ENCODE data around the gene SRMS. TPM values are rescaled to one million over a fixed set of nuclear protein-coding genes. Genes with fewer than 3 reads are reported as not detected.
"Not testable (repeated sequence)": the region's sequence is repeated elsewhere in the genome, so short reads cannot be mapped to it uniquely, and the experiment has no call there.

Gene SRMS
- total and polyA plus RNA-seq, 2 donors: 0.48 TPM; not detected in 1

DNA sequence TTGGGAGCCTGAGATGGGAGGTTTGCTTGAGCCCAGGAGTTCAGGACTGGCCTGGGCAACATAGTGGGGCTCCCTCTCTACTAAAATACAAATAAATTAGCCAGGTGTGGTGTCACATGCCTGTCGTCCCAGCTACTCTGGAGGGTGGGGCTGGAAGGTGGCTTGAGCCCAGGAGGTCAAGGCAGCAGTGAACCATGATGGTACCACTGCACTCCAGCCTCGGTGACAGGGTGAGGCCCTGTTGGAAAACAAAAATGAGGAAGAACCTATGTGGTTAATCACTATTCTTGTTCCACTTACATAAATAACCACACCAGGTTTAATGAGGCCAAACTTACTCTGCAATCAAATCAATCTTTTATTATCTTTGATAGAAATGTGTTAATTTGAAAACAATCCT lies 21.6 kb downstream of the SRMS start:
- Histone ChIP-seq H3K27ac (ENCODE audit: low read depth) (no peak overlapping the region), H3K4me3 (ENCODE audit: low read depth, low read length) (no peak overlapping the region), H3K4me1 (ENCODE audit: insufficient read depth) (peaks cover 1% of the 10 kb centered on the region), H3K36me3 (ENCODE audit: insufficient read depth) (no peaks in the 10 kb centered on the region)
- DNase-seq (ENCODE audit: extremely low spot score): no peak
- 15% methylated on average over 2 of the region's 2 CpGs for WGBS

DNA sequence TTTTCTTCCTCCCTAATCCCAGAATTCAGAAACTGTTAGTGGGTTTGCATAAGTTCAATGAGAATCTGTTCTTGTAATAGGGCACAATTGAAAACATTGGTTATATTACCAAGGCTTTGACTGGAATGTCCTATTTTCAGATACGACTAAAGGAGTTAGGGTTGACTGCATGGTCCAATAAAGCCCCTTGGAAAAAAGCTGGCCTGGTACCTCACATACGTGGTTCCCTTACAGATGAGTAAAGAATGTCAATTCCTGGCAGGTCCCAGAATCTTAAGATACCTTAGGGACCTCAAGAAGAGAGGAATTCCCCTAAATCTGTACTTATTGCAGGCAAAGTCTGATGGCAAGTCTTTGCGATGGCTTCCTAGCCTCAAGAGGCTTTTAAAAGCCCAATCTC lies 22.4 kb downstream of the SRMS start:
- WGBS: 50% methylated on average over 3 of the region's 3 CpGs
- H3K4me1 ChIP-seq (ENCODE audit: insufficient read depth): peaks cover 1% of the 10 kb centered on the region
- H3K27ac ChIP-seq (ENCODE audit: low read depth): no peak overlapping the region
- no peak for DNase-seq (ENCODE audit: extremely low spot score)
- no peaks in the 10 kb centered on the region for H3K36me3 ChIP-seq (ENCODE audit: insufficient read depth)
- no peak overlapping the region for H3K4me3 ChIP-seq (ENCODE audit: low read depth, low read length)

DNA sequence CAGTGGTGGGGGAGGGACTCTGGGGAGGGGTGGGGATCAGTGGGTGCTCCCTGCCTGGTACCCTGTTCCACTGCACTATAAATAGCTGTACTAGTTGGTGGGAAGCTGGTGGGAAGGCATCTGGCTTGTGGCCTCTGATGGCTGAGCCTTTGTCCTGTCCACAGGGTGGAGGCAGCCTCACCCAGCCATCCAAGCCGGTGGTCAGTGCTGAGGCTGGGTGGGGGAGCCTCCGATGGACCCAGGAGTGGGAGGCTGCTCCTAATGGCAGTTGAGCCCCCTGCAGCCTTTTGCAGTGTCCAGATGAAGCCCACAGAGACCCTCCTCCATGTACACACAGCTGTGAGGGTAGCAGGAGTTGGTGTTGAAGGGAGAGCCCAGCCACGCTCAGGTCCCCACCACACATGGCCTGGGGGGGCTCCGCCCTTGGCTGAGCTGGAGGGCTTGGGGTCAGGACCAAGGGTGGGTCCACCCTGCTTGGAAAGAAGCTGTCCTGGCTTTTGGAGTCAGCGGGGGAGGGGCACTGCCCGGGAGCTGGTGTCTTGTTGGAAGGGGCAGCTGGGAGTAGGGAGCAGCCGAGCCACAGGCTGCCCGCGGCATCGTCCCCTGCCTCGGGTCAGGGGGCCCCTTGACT lies 24.5 kb downstream of the SRMS start:
- no peaks in the 10 kb centered on the region for H3K36me3 ChIP-seq (ENCODE audit: insufficient read depth)
- peaks cover 1% of the 10 kb centered on the region for H3K4me1 ChIP-seq (ENCODE audit: insufficient read depth)
- H3K4me3 ChIP-seq (ENCODE audit: low read depth, low read length): no peak overlapping the region
- 93% methylated on average over 11 of the region's 11 CpGs for WGBS
- H3K27ac ChIP-seq (ENCODE audit: low read depth): no peak overlapping the region
- DNase-seq (ENCODE audit: extremely low spot score): no peak

DNA sequence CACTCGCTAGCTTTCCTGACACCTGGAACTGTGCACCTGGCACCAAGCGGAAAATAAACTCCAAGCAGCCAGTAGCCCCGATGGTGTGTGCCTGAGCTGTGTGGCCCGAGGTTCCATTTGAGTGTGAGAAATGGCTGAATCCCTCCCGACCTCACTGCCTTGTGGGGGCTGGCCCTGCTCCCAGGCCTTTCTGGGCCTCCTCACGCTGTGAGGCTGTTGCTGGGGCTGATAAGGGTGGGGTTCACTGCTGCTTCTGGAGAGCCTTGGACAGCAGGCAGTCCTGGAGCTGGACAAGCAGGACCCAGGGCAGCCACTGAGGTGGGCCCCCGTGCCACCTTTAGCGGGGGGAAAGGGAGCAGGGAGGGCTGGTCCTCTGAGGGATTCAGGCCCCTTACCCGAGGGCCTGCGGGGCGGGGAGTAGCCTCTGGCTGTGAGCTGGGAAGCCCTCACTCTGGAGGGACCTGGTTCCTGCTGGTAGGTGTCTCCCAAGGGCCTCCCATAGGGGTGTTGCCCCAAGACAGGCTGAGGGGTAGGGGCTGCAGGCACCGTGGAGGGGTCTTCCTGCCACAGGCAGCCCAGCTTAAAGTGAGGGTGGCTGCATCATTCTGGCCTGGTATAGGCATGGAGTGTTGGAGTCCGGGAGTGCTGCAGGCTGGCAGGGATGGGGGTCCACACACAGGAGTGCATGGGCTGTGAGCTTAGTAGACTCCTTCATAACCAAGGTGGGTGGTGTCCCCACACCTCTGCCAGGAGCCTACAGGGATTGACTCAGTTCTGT lies 25.3 kb downstream of the SRMS start:
- H3K4me1 ChIP-seq (ENCODE audit: insufficient read depth): peaks cover 1% of the 10 kb centered on the region
- DNase-seq (ENCODE audit: extremely low spot score): no peak
- 59% methylated on average over 13 of the region's 13 CpGs for WGBS
- peak overlapping the region; percentile 90 for H3K4me3 ChIP-seq (ENCODE audit: low read depth, low read length)
- H3K36me3 ChIP-seq (ENCODE audit: insufficient read depth): no peaks in the 10 kb centered on the region
- H3K27ac ChIP-seq (ENCODE audit: low read depth): no peak overlapping the region

DNA sequence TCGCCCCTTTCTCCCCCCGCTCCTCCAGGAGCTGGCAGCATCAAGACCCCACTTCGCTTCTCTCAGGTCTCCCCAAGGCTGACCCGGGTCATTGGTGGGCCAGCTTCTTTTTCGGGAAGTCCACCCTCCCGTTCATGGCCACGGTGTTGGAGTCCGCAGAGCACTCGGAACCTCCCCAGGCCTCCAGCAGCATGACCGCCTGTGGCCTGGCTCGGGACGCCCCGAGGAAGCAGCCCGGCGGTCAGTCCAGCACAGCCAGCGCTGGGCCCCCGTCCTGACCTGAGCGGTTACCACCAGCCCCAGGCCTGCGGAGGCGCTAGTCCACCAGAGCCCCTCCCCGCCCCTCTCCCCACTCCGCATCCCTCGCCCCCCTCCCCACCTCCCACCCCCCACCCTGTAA lies 25.9 kb downstream of the SRMS start:
- 20% methylated on average over 23 of the region's 23 CpGs for WGBS
- no peak for DNase-seq (ENCODE audit: extremely low spot score)
- peak overlapping the region; percentile 35 for H3K27ac ChIP-seq (ENCODE audit: low read depth)
- H3K4me3 ChIP-seq (ENCODE audit: low read depth, low read length): peak overlapping the region; percentile 90
- H3K4me1 ChIP-seq (ENCODE audit: insufficient read depth): peaks cover 1% of the 10 kb centered on the region
- H3K36me3 ChIP-seq (ENCODE audit: insufficient read depth): no peaks in the 10 kb centered on the region

GRCh38 chr20:63520934-63521601 lies 26.5 kb downstream of the SRMS start:
- DNase-seq (ENCODE audit: extremely low spot score): no peak
- WGBS: under 1% methylated on average over 68 of the region's 68 CpGs
- Histone ChIP-seq H3K36me3 (ENCODE audit: insufficient read depth) (no peaks in the 10 kb centered on the region), H3K4me1 (ENCODE audit: insufficient read depth) (peaks cover 1% of the 10 kb centered on the region), H3K4me3 (ENCODE audit: low read depth, low read length) (peak overlapping the region; percentile 90), H3K27ac (ENCODE audit: low read depth) (peak overlapping the region; percentile 96)

GRCh38 chr20:63520504-63520933 lies 27.0 kb downstream of the SRMS start, which contains the start of gene PPDPF:
Gene PPDPF (plus strand): TSS chr20:63520765. CDS start chr20:63521309, 544 bp downstream.
- under 1% methylated on average over 64 of the region's 64 CpGs for WGBS
- Histone ChIP-seq H3K27ac (ENCODE audit: low read depth) (peak within 1 kb of the TSS; percentile 96), H3K4me3 (ENCODE audit: low read depth, low read length) (peak within 1 kb of the TSS; percentile 90), H3K36me3 (ENCODE audit: insufficient read depth) (no peaks in the 10 kb centered on the region), H3K4me1 (ENCODE audit: insufficient read depth) (peaks cover 1% of the 10 kb centered on the region)
- peak; percentile 72 for DNase-seq (ENCODE audit: extremely low spot score)

DNA sequence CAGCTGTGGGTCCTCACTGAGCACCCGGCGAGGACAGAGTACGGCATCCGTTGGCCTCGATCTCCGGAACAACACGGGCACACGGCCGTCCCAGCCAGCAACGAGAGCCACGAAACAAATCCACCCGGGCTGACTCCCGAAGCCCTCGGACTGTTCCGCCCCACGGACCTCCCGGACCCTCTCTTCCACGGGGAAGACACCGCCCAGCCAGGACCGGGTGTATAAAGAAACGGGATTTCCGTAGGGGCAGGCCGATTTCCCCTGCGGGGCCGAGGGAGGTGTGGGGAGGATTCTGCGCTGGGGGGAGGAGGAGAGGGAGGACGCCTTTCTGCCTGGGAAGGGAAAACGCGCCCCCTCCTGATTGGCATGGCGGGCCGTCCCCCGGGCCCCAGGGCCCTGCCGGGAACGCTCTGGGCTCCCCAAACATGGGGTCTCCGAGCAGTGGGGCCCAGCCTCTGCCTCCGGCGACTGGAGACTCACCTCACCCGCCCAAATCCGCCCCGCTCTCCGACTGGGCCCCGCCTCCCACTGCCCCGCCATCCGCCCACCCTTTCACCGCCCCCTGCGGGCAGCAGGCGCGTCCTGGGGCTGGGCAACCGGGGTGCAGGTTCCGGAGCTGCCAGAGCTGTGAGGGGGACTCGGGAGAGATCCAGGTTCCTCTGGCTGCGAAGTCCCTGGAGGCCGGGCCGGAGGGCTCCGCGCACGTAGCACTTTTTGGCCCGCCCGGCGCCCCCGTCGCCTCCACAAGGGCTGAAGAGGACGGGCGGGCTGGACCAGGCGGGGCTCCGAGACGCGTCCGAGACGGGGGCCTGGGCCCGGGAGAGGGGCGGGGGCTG lies 27.7 kb downstream of the SRMS start:
- peaks cover 1% of the 10 kb centered on the region for H3K4me1 ChIP-seq (ENCODE audit: insufficient read depth)
- no peaks in the 10 kb centered on the region for H3K36me3 ChIP-seq (ENCODE audit: insufficient read depth)
- H3K27ac ChIP-seq (ENCODE audit: low read depth): peak overlapping the region; percentile 84
- under 1% methylated on average over 72 of the region's 72 CpGs for WGBS
- peak overlapping the region; percentile 90 for H3K4me3 ChIP-seq (ENCODE audit: low read depth, low read length)
- no peak for DNase-seq (ENCODE audit: extremely low spot score)

GRCh38 chr20:63518946-63519667 lies 28.4 kb downstream of the SRMS start:
- 74% methylated on average over 32 of the region's 32 CpGs for WGBS
- peak overlapping the region; percentile 90 for H3K4me3 ChIP-seq (ENCODE audit: low read depth, low read length)

DNA sequence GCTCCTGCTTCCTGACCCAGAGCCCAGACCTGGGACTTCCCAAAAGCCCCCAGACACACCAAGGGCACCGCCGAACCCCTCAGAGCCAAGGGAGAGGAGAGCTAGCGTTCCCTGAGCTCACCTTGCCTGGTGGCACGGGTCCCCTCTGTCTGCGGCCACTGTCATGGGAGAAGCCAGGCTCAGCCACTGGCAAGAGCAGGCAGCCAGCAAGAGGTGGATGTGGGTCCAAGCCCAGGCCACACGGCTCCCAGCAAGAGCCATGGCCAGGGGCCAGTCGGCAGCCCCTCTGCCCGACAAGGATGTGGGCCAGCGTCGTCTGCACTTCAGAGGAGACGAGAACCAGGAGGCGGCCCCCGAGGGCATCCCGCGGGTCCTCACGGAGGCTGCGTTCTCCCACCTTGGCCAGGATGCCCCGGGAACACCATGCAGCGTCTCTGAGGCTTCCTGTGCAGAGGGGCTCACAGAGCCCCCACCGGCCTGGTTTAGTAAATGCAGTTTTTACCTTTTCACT lies 29.1 kb downstream of the SRMS start:
- 83% methylated on average over 20 of the region's 20 CpGs for WGBS
- Histone ChIP-seq H3K4me1 (ENCODE audit: insufficient read depth) (peaks cover 1% of the 10 kb centered on the region), H3K36me3 (ENCODE audit: insufficient read depth) (no peaks in the 10 kb centered on the region), H3K4me3 (ENCODE audit: low read depth, low read length) (no peak overlapping the region), H3K27ac (ENCODE audit: low read depth) (no peak overlapping the region)
- DNase-seq (ENCODE audit: extremely low spot score): no peak

More at GRCh38 chr20:63518946-63519667, 28.4 kb downstream of the SRMS start:
- no peak for DNase-seq (ENCODE audit: extremely low spot score)
- Histone ChIP-seq H3K36me3 (ENCODE audit: insufficient read depth) (no peaks in the 10 kb centered on the region), H3K4me1 (ENCODE audit: insufficient read depth) (peaks cover 1% of the 10 kb centered on the region), H3K27ac (ENCODE audit: low read depth) (no peak overlapping the region)

DNA sequence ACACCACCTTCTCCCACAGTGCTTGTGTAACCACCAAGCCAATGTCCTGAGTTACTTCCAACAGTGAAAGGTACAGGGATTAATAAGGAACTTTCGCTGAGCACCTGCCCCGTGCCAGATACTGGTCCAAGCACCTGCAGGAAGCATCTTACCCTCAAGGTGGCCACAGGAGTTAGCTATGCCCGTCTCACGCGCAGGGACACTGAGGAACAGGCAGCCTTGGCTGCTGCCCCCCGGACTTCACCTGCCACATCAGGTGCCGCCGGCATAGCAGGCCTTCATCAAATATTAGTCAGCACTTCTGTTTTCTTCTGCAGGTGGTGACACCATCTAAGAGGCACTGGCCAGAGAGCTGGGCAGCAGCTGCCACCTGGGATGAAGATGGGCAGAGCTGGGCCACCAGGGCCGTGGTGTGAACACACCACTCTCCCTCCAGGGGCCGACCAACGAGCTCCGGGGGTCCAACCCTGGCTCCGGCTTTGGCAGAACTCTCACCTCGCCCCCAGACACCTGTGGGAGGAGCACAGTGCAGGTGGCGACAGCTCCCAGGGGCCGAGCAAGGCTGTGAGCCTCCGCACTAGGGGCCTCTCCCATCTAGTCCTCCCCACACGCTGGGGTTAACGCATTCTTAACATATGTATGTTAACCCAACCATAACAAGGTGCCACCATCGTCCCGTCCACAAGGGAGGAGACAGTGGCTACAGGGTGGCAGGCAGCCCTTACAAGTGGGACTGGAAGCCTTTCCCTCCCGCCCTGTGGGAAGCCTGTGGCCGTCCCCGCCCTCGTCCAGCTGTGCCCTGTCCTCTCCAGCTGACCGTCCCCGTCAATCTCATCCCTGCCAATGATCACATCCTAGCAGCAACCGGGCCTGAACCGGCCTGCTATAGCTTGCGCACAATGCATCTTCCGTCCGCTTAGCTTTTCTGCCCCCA lies 29.9 kb downstream of the SRMS start:
- H3K27ac ChIP-seq (ENCODE audit: low read depth): no peak overlapping the region
- peaks cover 1% of the 10 kb centered on the region for H3K4me1 ChIP-seq (ENCODE audit: insufficient read depth)
- 94% methylated on average over 32 of the region's 32 CpGs for WGBS
- no peak for DNase-seq (ENCODE audit: extremely low spot score)
- no peak overlapping the region for H3K4me3 ChIP-seq (ENCODE audit: low read depth, low read length)
- H3K36me3 ChIP-seq (ENCODE audit: insufficient read depth): no peaks in the 10 kb centered on the region

GRCh38 chr20:63514520-63514919 lies 33.0 kb downstream of the SRMS start:
- H3K27ac ChIP-seq (ENCODE audit: low read depth); H3K4me3 ChIP-seq (ENCODE audit: low read depth, low read length); H3K4me1 ChIP-seq (ENCODE audit: insufficient read depth); DNase-seq (ENCODE audit: extremely low spot score); H3K36me3 ChIP-seq (ENCODE audit: insufficient read depth): not testable (repeated sequence)
- WGBS: 77% methylated on average over 10 of the region's 10 CpGs

Measured in urinary bladder (tissue), 4 donors.